Suprapubic skin (tissue), 4 donors: ENCODE data around the gene VSTM2B. TPM values are rescaled to one million over a fixed set of nuclear protein-coding genes. Genes with fewer than 3 reads are reported as not detected.
A peak's percentile ranks its signal among the peaks of the same experiment; 100 is the strongest.

Source experiments
- DNase-seq, 2 donors: peaks; one replicate each; pipeline ENCODE4 v3.0.0-alpha.2; 2019; ENCODE audit warnings: low spot score in 2 of 2
- H3K27ac ChIP-seq: fragments of 200-600 bp; sonication (generic); one replicate; pipeline ENCODE4 v1.5.1; 2019
- H3K27me3 ChIP-seq: fragments of 200-600 bp; sonication (generic); one replicate; pipeline ENCODE4 v1.5.1; 2019
- H3K36me3 ChIP-seq: fragments of 200-600 bp; sonication (generic); one replicate; pipeline ENCODE4 v1.5.1; 2019
- H3K4me1 ChIP-seq: fragments of 200-600 bp; sonication (generic); one replicate; pipeline ENCODE4 v1.5.1; 2019
- H3K4me3 ChIP-seq: fragments of 200-600 bp; sonication (generic); one replicate; pipeline ENCODE4 v1.5.1; 2019; ENCODE audit warnings: mild to moderate bottlenecking
- H3K9me3 ChIP-seq: fragments of 200-600 bp; sonication (generic); one replicate; pipeline ENCODE4 v1.5.1; 2019
- EP300 ChIP-seq: sonication (generic); formaldehyde crosslinking; IDR thresholded peaks from one replicate; pipeline ENCODE4 v1.6.1; 2017; ENCODE audit warnings: antibody characterized with exemption
- POLR2A ChIP-seq, 2 donors: fragments of 450-650 bp; IDR thresholded peaks; one replicate each; pipeline ENCODE4 v1.6.1; 2017; ENCODE audit warnings: antibody characterized with exemption in 2 of 2, mild to moderate bottlenecking in 2 of 2, moderate library complexity in 2 of 2
- POLR2AphosphoS5 ChIP-seq, 3 donors: sonication (generic); formaldehyde crosslinking; IDR thresholded peaks; one replicate each; pipeline ENCODE4 v1.6.1; 2017; ENCODE audit warnings: antibody characterized with exemption in 3 of 3
- WGBS: methylation state at CpG from one replicate; pipeline ENCODE4 v1.1.5; 2018; 5-methylcytosine and 5-hydroxymethylcytosine counted together
- total RNA-seq, 4 donors: library from RNA; depleted of rRNA; stranded (reverse); fragments of >200 nt; gene quantifications; one replicate each; pipeline ENCODE4 v1.1.0, GENCODE V29; 2016
- TF ChIP-seq, protein P1 (sequence below), 2 donors: fragments of 200-600 bp in 1 of 2; fragments of 450-650 bp in 1 of 2; sonication (generic) in 1 of 2; IDR thresholded peaks; one replicate each; pipeline ENCODE4 v1.5.1; 2016 to 2019; ENCODE audit warnings: antibody characterized with exemption in 2 of 2, mild to moderate bottlenecking in 1 of 2, moderate library complexity in 1 of 2

The VSTM2B gene
- total RNA-seq, 4 donors from 2014 or later = not detected

DNA sequence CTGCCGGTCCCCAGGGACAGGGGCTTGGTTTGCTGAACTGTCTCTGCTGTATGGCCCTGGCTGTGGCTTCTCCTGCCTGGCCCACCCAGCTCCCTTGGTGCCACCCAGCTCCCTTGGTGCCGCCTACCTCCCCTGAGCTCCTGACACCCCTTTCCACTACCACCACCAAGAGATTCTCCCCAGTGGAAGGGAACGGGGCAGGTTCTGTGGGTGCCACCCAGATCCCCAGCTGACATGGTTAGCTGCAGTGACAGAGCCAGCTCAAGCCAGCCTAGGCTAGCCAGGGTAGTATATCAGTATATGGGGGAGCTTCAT lies 51.8 kb downstream of the VSTM2B start:
- Histone ChIP-seq H3K4me3 (no peak overlapping the region), H3K36me3 (no peaks in the 10 kb centered on the region), H3K27ac (no peak overlapping the region), H3K9me3 (no peaks in the 10 kb centered on the region), H3K4me1 (no peaks in the 10 kb centered on the region), H3K27me3 (peaks cover 64% of the 10 kb centered on the region)
- TF ChIP-seq POLR2AphosphoS5 (IDR thresholded peaks at IDR 0.05) (no peak), EP300 (no peak), POLR2A (IDR thresholded peaks at IDR 0.05) (no peak)
- TF ChIP-seq, protein P1, sequence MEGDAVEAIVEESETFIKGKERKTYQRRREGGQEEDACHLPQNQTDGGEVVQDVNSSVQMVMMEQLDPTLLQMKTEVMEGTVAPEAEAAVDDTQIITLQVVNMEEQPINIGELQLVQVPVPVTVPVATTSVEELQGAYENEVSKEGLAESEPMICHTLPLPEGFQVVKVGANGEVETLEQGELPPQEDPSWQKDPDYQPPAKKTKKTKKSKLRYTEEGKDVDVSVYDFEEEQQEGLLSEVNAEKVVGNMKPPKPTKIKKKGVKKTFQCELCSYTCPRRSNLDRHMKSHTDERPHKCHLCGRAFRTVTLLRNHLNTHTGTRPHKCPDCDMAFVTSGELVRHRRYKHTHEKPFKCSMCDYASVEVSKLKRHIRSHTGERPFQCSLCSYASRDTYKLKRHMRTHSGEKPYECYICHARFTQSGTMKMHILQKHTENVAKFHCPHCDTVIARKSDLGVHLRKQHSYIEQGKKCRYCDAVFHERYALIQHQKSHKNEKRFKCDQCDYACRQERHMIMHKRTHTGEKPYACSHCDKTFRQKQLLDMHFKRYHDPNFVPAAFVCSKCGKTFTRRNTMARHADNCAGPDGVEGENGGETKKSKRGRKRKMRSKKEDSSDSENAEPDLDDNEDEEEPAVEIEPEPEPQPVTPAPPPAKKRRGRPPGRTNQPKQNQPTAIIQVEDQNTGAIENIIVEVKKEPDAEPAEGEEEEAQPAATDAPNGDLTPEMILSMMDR (IDR thresholded peaks at IDR 0.05) = no peak
- WGBS = 63% methylated on average over 3 of the region's 3 CpGs
- DNase-seq = peak in 1 of 2 donors; percentile 37

DNA sequence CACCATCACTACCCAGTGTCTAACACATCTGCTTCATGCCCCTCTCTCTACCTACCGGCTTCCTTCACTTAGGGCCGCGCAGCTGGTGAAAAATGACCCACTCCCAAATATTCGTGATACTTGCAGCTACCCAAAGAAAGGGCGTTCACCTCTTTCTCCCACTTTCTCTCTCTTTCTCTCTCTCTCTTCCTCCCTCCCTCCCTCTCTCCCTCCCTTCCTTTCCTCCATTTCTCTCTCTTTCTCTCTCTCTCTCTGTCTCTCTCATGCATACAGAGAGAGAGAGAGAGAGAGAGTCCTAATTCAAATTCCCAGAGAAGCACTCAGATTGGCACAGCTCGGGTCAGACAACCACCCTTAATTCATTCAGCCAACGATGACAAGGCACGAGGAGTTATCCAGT lies 52.6 kb downstream of the VSTM2B start:
- TF ChIP-seq POLR2AphosphoS5 (IDR thresholded peaks at IDR 0.05) = no peak
- no peak for TF ChIP-seq EP300
- no peak for TF ChIP-seq POLR2A (IDR thresholded peaks at IDR 0.05)
- TF ChIP-seq, protein P1 (IDR thresholded peaks at IDR 0.05) = no peak
- Histone ChIP-seq H3K36me3 (no peaks in the 10 kb centered on the region), H3K27ac (no peak overlapping the region), H3K4me3 (no peak overlapping the region), H3K27me3 (peaks cover 66% of the 10 kb centered on the region), H3K9me3 (no peaks in the 10 kb centered on the region), H3K4me1 (no peaks in the 10 kb centered on the region)
- 65% methylated on average over 8 of the region's 8 CpGs for WGBS
- DNase-seq = peak in 1 of 2 donors; percentile 13

DNA sequence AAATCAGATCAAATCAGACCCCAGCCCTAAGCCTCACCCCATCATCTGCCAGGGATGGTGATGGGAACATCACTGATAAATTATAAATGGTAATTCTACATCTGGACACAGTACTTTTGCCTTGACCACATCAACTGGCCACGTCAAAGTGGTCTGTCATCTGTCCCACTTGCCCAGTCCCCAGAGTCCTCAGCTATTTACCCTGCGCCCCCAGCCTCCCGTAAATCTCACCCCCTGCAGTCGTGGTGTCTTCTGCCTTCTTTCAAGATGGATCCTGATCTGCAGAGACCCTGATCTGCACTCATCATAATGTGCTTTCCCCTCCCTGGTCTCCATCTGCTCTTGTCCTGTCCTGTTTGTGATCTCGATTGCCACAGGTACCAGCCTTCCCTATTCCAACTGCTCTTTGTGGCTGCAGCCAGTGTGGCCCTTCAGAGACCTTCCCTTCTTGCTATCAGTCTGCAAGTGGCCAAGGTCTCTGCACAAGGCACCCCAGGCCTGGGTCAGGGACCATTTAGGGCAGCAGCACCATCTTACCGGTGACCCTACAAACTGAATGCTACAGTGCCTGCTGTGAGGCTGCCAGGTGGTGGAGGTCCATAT lies 53.6 kb downstream of the VSTM2B start:
- Histone ChIP-seq H3K9me3 (no peaks in the 10 kb centered on the region), H3K4me3 (no peak overlapping the region)
- TF ChIP-seq POLR2AphosphoS5 (IDR thresholded peaks at IDR 0.05) = no peak
- no peak for TF ChIP-seq EP300
- TF ChIP-seq, protein P1 (IDR thresholded peaks at IDR 0.05) = no peak
- no peak for TF ChIP-seq POLR2A (IDR thresholded peaks at IDR 0.05)

DNA sequence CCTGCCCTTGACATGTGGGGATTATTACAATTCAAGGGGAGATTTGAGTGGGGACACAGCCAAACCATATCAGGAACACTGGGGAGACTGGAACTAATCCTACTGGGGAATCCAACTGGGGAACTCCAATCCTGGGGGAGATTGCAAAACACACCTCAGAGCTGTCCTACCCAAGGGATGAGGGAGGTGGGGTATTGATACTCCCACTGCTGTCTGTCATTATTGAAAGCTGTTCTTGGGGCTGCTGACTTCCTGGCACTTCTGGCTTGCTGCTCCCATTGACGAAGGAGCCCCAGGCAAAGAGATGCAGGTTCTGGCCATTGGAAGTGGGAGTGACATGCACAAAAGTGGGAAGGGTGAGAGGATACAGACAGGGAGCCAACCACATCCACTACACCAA lies 55.6 kb downstream of the VSTM2B start:
- no peaks in the 10 kb centered on the region for H3K36me3 ChIP-seq
- DNase-seq = peak in 1 of 2 donors; percentile 9
- no peaks in the 10 kb centered on the region for H3K9me3 ChIP-seq
- H3K4me3 ChIP-seq = no peak overlapping the region
- 0% methylated on average over 1 of the region's 1 CpG for WGBS
- no peak overlapping the region for H3K27ac ChIP-seq
- no peaks in the 10 kb centered on the region for H3K4me1 ChIP-seq
- peaks cover 41% of the 10 kb centered on the region for H3K27me3 ChIP-seq
- TF ChIP-seq POLR2A (IDR thresholded peaks at IDR 0.05) = no peak
- TF ChIP-seq, protein P1 (IDR thresholded peaks at IDR 0.05) = no peak
- no peak for TF ChIP-seq POLR2AphosphoS5 (IDR thresholded peaks at IDR 0.05)
- TF ChIP-seq EP300 = no peak

More for the DNA sequence above, 53.6 kb downstream of the VSTM2B start:
- WGBS = 81% methylated on average over 6 of the region's 6 CpGs
- no peaks in the 10 kb centered on the region for H3K4me1 ChIP-seq
- DNase-seq = peak in 1 of 2 donors; percentile 62
- H3K27ac ChIP-seq = no peak overlapping the region
- H3K27me3 ChIP-seq = peaks cover 59% of the 10 kb centered on the region
- no peaks in the 10 kb centered on the region for H3K36me3 ChIP-seq

DNA sequence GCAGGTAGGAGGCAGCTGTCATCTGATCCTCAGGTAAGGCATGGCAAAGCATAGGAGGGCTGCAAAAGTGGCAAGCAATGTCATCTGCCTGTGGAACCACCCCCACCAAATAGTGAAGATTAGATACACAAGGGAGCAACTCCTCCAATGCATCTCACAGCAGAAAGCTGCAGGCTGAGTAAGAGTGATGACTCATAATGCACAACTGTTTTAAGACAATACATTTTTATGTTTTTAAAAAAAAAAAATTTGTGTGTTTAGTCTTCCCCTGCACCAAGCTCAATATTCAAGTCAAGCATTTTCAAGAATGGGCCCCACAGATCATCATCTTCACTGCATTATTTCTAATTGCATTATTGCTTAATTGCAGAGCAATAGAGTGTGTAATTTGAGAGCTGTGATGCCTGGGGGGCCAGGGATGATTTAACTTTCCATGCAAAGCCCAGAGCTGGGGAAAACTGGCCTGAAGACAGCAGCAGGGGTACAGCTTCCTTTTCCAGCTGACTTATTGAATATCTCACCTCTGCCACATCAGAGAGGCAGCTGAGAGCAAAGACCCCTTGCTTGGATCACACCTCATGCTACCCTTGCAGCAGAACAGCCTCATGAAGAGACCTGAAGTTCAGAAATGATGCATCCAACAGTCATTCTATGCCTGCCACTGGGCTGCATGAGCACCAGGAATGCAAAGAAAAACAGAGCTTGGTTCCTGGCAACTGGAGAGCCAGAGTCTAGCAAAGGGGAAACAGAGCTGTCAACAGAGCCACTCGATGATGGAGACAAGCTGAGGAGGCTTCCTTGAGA lies 57.6 kb downstream of the VSTM2B start:
- no peak overlapping the region for H3K27ac ChIP-seq
- no peak overlapping the region for H3K4me3 ChIP-seq
- H3K9me3 ChIP-seq = no peaks in the 10 kb centered on the region
- no peaks in the 10 kb centered on the region for H3K36me3 ChIP-seq
- peaks cover 27% of the 10 kb centered on the region for H3K27me3 ChIP-seq
- WGBS = 50% methylated on average over 1 of the region's 1 CpG
- TF ChIP-seq POLR2AphosphoS5 (IDR thresholded peaks at IDR 0.05) (no peak), EP300 (no peak)
- TF ChIP-seq, protein P1 (IDR thresholded peaks at IDR 0.05) = no peak
- no peaks in the 10 kb centered on the region for H3K4me1 ChIP-seq
- DNase-seq = peak in 1 of 2 donors; percentile 24
